HG02852 (cell line): ENCODE results near the gene ATP7A.
"Not testable (repeated sequence)": the region's sequence is repeated elsewhere in the genome, so short reads cannot be mapped to it uniquely, and the experiment has no call there.

ENCODE experiments used
- ATAC-seq: cut with Tn5 transposase; IDR thresholded peaks from one replicate; pipeline ENCODE4 v1.9.1; 2021; ENCODE audit warnings: mild to moderate bottlenecking, moderate library complexity; ENCODE audit not compliant: unreplicated experiment

ATP7A gene

DNA sequence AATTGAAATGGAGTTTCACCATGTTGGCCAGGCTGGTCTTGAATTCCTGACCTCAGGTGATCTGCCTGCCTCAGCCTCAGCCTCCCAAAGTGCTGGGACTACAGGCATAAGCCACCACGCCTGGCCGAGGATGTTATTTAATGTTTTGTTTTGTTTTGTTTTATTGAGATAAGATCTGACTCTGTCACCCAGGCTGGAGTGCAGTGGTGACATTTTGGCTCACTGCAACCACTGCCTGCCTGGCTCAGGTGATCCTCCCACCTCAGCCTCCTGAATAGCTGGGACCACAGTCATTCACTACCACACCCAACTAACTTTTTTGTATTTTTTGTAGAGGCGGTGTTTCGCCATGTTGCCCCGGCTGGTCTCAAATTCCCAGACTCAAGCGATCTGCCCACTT lies 34.5 kb downstream of the ATP7A start:
- not testable (repeated sequence) for ATAC-seq

DNA sequence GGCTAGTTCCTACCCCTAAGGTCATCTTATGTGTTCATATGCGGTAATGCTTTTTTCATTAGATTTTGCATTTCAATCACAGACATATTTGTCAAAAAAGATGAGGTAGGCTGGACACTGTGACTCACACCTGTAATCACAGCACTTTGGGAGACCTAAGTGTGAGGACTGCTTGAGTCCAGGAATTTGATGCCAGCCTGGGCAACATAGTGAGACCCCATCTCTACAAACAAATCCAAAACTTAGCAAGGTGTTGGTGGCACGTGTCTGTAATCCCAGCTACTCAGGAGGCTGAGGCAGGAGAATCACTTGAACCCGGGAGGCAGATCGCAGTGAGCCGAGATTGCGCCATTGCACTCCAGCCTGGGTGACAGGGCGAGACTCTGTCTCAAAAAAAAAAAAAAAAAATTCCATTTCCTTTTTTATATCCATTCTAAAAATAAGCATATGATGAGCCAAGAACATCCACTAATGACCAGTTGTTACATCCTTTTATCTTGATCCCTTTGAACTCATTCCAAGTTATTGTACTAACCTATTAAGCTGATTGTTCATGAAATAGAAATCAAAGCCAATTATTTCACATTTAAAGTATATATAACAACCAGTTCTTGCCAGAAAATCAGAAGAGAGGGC lies 35.5 kb downstream of the ATP7A start:
- no peak for ATAC-seq

GRCh38 chrX:77946571-77946970 lies 36.1 kb downstream of the ATP7A start:
- ATAC-seq, result no peak

- no peak for ATAC-seq
Measured at GRCh38 chrX:77949840-77950239, 39.3 kb downstream of the ATP7A start.

DNA sequence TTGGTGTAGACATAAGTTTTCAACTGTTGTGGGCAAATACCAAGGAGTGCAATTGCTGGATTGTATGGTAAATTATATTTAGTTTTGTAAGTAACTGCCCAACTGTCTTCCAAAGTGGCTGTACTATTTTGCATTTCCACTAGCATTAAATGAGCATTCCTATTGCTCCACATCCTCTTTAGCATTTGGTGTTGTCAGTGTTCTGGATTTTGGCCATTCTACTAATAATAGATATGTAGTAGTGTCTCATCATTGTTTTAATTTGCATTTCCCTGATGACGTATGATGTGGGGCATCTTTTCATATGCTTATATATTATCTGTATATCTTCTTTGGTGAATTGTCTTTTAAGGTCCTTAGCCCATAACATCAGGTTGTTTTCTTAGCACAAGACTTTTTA lies 41.7 kb downstream of the ATP7A start:
- ATAC-seq, result no peak

DNA sequence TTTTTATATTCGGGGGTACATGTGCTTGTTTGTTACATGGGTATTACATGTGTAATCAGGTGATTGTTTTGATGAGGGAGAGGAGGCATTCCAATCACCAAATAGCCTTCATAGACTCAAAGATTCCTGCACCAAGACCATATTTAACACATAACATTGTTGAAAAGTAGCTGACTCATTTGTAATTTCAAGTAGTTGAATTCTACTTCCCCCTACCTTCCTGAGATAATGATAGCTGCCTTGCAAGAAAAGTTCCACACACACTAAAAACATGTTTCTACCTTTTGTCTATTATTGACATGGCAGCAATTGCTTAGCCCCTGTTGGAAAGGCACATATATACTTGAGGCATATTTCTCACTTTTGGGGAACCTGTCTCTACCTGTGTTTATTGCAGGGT lies 42.8 kb downstream of the ATP7A start:
- no peak for ATAC-seq

GRCh38 chrX:77953708-77954107 lies 43.2 kb downstream of the ATP7A start:
- ATAC-seq, result no peak

DNA sequence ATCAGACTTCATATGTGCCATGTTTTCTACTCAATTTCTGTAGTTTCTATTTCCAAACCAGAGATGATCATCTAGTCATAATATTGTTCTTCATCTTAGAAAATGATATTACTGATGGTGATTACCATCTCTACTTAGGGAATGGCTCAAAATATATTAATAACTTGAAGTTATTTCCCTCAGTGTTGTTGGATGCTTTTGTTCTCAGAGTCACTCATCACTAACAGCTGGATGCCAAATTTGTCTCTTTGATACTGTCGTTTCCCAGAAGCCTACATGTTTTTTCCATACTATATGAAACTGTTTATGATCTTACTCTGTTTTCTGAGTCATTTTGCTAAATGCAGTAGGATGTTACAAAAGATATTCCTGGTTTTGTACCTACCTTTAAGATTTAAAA lies 50.1 kb downstream of the ATP7A start:
- ATAC-seq, result no peak

GRCh38 chrX:77961063-77961462 lies 50.6 kb downstream of the ATP7A start:
- ATAC-seq, result no peak

GRCh38 chrX:77962068-77962902 lies 51.8 kb downstream of the ATP7A start:
- ATAC-seq, result no peak

DNA sequence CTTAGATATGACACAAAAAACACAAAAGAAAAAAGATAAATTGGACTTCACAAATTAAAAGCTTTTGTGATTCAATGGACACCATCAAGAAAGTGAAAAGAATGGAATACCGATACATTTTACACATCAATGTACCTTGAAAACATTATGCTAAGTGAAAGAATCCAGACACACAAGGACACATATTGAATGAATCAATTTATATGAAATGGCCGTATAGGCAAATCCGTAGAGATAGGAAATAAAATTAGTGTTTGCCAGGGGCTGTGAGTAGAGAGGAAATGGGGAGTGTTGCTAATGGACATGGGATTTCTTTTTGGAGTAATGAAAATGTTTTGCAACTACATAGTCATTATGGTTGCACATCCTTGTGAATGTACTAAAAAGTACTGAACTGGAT lies 55.9 kb downstream of the ATP7A start:
- no peak for ATAC-seq

DNA sequence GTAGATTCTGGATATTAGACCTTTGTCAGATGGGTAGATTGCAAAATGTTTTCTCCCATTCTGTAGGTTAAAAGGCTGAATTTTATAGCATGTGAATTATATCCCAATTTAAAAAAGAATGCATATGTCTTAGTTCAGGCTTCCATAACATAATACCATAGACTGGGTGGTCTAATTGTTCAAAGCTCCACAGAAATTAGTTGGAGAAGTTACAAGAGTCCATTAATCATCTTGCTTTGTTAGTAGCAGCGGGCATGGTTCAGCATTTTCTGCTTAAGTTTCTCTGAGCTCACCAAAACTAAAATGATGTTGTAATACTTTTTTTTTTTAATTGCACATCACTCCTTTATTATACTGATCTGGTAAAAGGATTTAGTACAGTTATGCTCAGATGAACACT lies 57.1 kb downstream of the ATP7A start:
- ATAC-seq, result no peak

DNA sequence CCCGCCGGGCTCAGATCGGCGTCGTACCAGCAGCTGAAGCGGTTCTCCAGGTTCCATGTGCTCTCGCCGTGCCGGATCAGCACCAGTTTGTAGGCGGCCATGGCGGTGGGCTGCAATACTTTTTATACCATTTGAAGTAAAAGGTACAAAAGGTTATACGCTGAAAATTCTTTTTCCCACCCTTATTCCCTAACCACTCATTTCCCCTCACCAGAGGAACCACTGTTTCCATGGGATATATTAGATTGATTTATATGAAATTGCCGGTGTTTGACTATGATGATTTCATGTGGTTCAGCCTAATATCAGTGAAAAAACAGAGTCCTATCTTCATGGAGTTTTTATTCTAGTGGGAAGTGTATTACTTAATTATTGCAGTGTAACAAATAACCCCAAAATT lies 59.0 kb downstream of the ATP7A start, which contains the start of gene PGAM4:
PGAM4 (minus strand) TSS at position 101 of the 400 bp plus-strand sequence; CDS start at position 101, 0 bp downstream.
- no peak for ATAC-seq

GRCh38 chrX:77975755-77976154 lies 65.3 kb downstream of the ATP7A start:
- no peak for ATAC-seq

DNA sequence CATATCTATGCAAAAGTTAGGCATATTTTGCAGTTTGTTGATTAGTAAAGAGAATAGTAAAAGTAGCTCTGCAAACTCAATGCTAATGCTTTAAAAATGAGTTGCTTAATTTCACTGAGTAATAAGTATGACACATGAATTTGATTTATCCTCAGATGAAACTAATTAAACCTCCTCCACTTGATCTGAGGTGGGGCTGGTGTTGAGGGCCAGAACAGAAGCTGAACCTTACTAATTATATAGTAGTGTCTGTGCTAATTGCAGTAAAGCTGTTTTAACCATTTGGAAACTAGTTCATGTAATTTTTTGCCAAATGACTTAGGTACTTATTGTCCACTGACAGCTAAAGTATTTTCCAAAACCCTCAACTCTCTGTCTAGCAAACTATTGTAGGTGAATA lies 66.6 kb downstream of the ATP7A start:
- ATAC-seq, result no peak

- no peak for ATAC-seq
Measured at GRCh38 chrX:77977518-77977917, 67.0 kb downstream of the ATP7A start.

- ATAC-seq, result no peak
Measured at GRCh38 chrX:77979870-77980269, 69.4 kb downstream of the ATP7A start.

GRCh38 chrX:78011846-78012245 lies 101.4 kb downstream of the ATP7A start:
- ATAC-seq, result no peak

DNA sequence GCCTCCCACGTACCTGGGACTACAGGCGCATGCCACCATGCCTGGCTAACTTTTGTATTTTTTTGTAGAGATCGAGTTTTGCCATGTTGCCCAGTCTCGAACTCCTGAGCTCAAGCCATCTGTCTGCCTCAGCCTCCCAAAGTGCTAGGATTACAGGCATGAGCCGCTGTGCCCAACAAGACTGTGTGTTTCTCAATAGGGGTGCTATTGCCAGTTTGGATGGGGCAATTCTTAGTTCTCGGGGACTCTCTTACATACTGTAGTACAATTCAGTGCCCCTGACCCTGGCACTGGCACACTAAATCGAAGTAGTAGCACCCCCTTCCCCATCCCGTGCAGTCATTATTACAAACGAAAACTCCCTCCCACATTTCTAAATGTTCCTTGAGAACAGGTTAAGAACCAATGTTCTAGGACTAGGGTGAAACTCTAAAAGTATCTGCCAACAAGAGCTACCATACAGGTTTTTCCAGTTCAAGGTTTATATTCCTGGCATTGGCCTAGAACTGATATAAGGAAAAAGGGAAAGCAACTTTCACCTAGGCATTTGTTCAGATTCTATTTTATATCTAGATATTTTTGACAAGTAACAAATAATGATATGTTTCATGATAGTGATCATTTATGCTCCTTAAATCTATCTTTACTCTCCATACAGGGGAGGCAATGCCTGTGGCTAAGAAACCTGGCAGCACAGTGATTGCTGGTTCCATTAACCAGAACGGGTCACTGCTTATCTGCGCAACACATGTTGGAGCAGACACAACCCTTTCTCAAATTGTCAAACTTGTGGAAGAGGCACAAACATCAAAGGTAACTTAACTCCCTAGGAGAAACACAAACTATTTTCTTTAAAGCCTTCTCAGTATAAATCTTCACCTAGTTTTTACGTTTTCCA lies 109.3 kb downstream of the ATP7A start:
- ATAC-seq, result no peak

DNA sequence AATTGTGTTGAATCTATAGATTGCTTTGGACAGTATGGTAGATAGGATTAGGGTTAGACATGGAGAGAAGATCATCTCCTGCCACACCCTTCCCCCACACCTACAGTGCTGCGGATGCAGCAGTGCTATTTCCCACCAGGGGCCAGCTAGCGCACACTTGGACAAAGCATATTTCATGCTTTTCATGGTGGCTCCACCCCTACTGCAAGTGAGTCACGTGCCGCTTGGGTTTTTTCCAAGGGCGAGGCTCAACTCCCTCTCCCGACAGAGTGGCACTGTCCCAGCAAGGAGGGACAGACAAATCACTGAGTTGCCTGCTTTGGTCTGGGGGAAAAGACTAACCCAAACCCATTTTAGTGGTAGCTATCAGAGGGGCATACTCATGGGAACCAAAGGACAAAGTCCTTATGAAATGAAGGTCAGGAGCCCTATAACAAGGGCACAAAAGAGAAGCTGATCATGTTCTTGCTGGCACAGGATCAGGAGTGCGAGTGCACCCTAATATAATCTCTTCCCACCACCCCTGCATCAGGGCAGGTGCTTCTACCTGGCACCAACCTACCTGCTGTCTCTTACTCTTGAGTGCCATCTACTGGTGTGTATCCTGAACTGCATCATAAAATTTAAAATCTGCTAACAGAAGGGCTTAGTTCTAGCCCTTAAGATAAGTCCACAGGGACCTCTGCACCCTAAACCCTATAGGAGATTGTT lies 114.0 kb downstream of the ATP7A start:
- no peak for ATAC-seq

DNA sequence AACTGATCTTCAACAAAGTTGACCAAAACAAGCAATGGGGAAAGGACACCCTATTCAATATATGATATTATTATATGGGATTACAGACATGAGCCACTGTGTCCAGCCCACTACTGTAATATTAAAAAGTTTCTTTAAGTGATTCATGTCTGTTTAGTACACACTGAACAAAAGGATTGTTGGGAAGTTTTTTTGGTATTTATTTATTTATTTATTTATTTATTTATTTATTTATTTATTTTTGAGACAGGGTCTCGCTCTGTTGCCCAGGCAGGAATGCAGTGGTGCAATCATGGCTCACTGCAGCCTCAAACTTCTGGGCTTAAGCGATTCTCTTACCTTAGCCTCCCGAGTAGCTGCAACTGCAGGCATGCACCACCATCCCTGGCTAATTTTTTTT lies 117.3 kb downstream of the ATP7A start:
- no peak for ATAC-seq
